Suprapubic skin (tissue), 4 donors: ENCODE results near the gene VGLL2. TPM values are rescaled to one million over a fixed set of nuclear protein-coding genes. Genes with fewer than 3 reads are reported as not detected.

Source experiments
- DNase-seq, 2 donors: peaks; one replicate each; pipeline ENCODE4 v3.0.0-alpha.2; 2019; ENCODE audit warnings: low spot score in 2 of 2
- H3K27ac ChIP-seq: fragments of 200-600 bp; sonication (generic); one replicate; pipeline ENCODE4 v1.5.1; 2019
- H3K27me3 ChIP-seq: fragments of 200-600 bp; sonication (generic); one replicate; pipeline ENCODE4 v1.5.1; 2019
- H3K36me3 ChIP-seq: fragments of 200-600 bp; sonication (generic); one replicate; pipeline ENCODE4 v1.5.1; 2019
- H3K4me1 ChIP-seq: fragments of 200-600 bp; sonication (generic); one replicate; pipeline ENCODE4 v1.5.1; 2019
- H3K4me3 ChIP-seq: fragments of 200-600 bp; sonication (generic); one replicate; pipeline ENCODE4 v1.5.1; 2019; ENCODE audit warnings: mild to moderate bottlenecking
- H3K9me3 ChIP-seq: fragments of 200-600 bp; sonication (generic); one replicate; pipeline ENCODE4 v1.5.1; 2019
- CTCF ChIP-seq, 2 donors: fragments of 200-600 bp in 1 of 2; fragments of 450-650 bp in 1 of 2; sonication (generic) in 1 of 2; IDR thresholded peaks; one replicate each; pipeline ENCODE4 v1.5.1; 2016 to 2019; ENCODE audit warnings: antibody characterized with exemption in 2 of 2, mild to moderate bottlenecking in 1 of 2, moderate library complexity in 1 of 2
- EP300 ChIP-seq: sonication (generic); formaldehyde crosslinking; IDR thresholded peaks from one replicate; pipeline ENCODE4 v1.6.1; 2017; ENCODE audit warnings: antibody characterized with exemption
- POLR2A ChIP-seq, 2 donors: fragments of 450-650 bp; IDR thresholded peaks; one replicate each; pipeline ENCODE4 v1.6.1; 2017; ENCODE audit warnings: antibody characterized with exemption in 2 of 2, mild to moderate bottlenecking in 2 of 2, moderate library complexity in 2 of 2
- POLR2AphosphoS5 ChIP-seq, 3 donors: sonication (generic); formaldehyde crosslinking; IDR thresholded peaks; one replicate each; pipeline ENCODE4 v1.6.1; 2017; ENCODE audit warnings: antibody characterized with exemption in 3 of 3
- WGBS: methylation state at CpG from one replicate; pipeline ENCODE4 v1.1.5; 2018; 5-methylcytosine and 5-hydroxymethylcytosine counted together
- total RNA-seq, 4 donors: library from RNA; depleted of rRNA; stranded (reverse); fragments of >200 nt; gene quantifications; one replicate each; pipeline ENCODE4 v1.1.0, GENCODE V29; 2016

VGLL2 gene
- total RNA-seq, 4 donors from 2014 or later, result not detected

GRCh38 chr6:117275711-117276110 lies 10.4 kb downstream of the VGLL2 start:
- H3K9me3 ChIP-seq, result no peaks in the 10 kb centered on the region
- TF ChIP-seq POLR2A (IDR thresholded peaks at IDR 0.05) (no peak), POLR2AphosphoS5 (IDR thresholded peaks at IDR 0.05) (no peak), CTCF (IDR thresholded peaks at IDR 0.05) (no peak), EP300 (no peak)
- DNase-seq, result no peak
- 78% methylated on average over 5 of the region's 5 CpGs for WGBS
- no peaks in the 10 kb centered on the region for H3K36me3 ChIP-seq
- H3K27me3 ChIP-seq, result peaks cover 55% of the 10 kb centered on the region
- H3K27ac ChIP-seq, result no peak overlapping the region
- no peak overlapping the region for H3K4me3 ChIP-seq
- peaks cover 3% of the 10 kb centered on the region for H3K4me1 ChIP-seq

GRCh38 chr6:117276778-117277316 lies 11.5 kb downstream of the VGLL2 start:
- Histone ChIP-seq H3K4me1 (no peaks in the 10 kb centered on the region), H3K4me3 (no peak overlapping the region), H3K27ac (no peak overlapping the region), H3K9me3 (no peaks in the 10 kb centered on the region), H3K27me3 (peaks cover 44% of the 10 kb centered on the region), H3K36me3 (no peaks in the 10 kb centered on the region)
- no peak for DNase-seq
- 80% methylated on average over 10 of the region's 10 CpGs for WGBS
- TF ChIP-seq CTCF (IDR thresholded peaks at IDR 0.05) (no peak), POLR2A (IDR thresholded peaks at IDR 0.05) (no peak), POLR2AphosphoS5 (IDR thresholded peaks at IDR 0.05) (no peak), EP300 (no peak)

DNA sequence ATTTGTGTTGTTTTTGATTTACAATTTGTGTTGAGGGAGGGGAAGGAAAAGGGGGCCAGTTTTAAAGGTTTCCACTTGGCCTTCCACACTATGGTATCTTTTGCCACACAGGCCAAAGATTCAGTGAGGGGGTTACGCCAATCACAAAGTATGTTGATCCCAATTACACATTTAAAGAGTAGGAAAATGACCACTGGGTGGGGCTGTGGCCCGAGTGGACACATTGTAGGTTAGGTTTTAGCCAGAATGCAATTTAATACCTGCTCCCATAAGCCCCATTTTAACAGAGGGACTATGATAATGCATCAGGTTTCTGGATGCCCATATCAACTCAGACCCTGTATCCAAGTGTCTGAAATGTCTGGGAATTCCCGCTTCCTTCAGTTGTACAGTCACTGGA lies 15.6 kb downstream of the VGLL2 start:
- Histone ChIP-seq H3K9me3 (no peaks in the 10 kb centered on the region), H3K36me3 (no peaks in the 10 kb centered on the region), H3K4me3 (no peak overlapping the region), H3K27ac (no peak overlapping the region), H3K27me3 (peaks cover 5% of the 10 kb centered on the region), H3K4me1 (no peaks in the 10 kb centered on the region)
- no peak for DNase-seq
- TF ChIP-seq POLR2A (IDR thresholded peaks at IDR 0.05) (no peak), POLR2AphosphoS5 (IDR thresholded peaks at IDR 0.05) (no peak)
- WGBS, result 89% methylated on average over 3 of the region's 3 CpGs

GRCh38 chr6:117288083-117288715 lies 22.8 kb downstream of the VGLL2 start:
- DNase-seq, result no peak
- Histone ChIP-seq H3K27me3 (peaks cover 4% of the 10 kb centered on the region), H3K27ac (no peak overlapping the region), H3K4me3 (no peak overlapping the region), H3K9me3 (no peaks in the 10 kb centered on the region), H3K36me3 (no peaks in the 10 kb centered on the region), H3K4me1 (no peaks in the 10 kb centered on the region)
- 69% methylated on average over 3 of the region's 3 CpGs for WGBS
- TF ChIP-seq CTCF (IDR thresholded peaks at IDR 0.05), result no peak
- no peak for TF ChIP-seq POLR2A (IDR thresholded peaks at IDR 0.05)
- no peak for TF ChIP-seq POLR2AphosphoS5 (IDR thresholded peaks at IDR 0.05)
- no peak for TF ChIP-seq EP300

DNA sequence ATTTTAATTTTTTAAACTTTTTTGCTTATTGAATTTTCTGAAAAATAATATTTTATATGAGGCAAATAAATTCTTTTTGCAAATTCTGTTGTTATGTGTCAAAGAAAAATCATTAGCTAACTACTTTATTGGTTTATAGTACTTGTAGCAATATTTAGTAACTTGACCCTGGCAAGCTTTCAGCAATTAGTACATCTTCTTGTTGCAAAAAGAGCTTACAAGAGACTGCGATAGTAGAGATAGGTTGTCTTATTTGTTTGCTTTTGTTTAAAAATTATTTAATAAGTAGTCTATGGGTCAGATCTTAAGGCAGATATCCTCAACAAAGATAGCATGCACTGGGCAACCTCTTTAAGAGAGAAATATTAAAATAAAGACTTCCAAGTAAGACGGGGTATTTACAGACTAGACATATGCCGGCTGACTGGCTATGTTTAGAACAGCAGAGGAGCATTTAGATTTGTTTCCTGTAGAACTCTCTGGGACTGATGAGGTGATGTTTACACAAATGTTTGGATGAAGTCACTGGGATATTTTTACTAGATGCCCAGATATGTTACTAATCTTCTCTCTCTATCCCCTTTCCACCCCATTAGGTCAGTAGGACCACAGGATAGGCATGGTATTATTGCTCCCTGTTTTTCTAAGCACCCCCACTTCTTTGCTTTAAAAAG lies 25.0 kb downstream of the VGLL2 start:
- Histone ChIP-seq H3K9me3 (no peaks in the 10 kb centered on the region), H3K36me3 (no peaks in the 10 kb centered on the region), H3K4me3 (no peak overlapping the region), H3K27me3 (peaks cover 4% of the 10 kb centered on the region), H3K27ac (no peak overlapping the region), H3K4me1 (no peaks in the 10 kb centered on the region)
- DNase-seq, result no peak
- WGBS, result 69% methylated on average over 3 of the region's 3 CpGs
- TF ChIP-seq POLR2AphosphoS5 (IDR thresholded peaks at IDR 0.05), result no peak
- no peak for TF ChIP-seq POLR2A (IDR thresholded peaks at IDR 0.05)
- no peak for TF ChIP-seq CTCF (IDR thresholded peaks at IDR 0.05)
- no peak for TF ChIP-seq EP300
